HUES6 (cell line): ENCODE results near the gene SNORC.
"Not testable (repeated sequence)": the region's sequence is repeated elsewhere in the genome, so short reads cannot be mapped to it uniquely, and the experiment has no call there.

ENCODE experiments used
- H3K27ac ChIP-seq: 2 replicates; pipeline ENCODE4 v1.7.0; 2013; ENCODE audit warnings: low read depth, mild to moderate bottlenecking, low read length, inconsistent platforms
- H3K27me3 ChIP-seq: 2 replicates; pipeline ENCODE4 v1.6.1; 2013; ENCODE audit warnings: low read length; ENCODE audit not compliant: control insufficient read depth, insufficient read depth
- H3K36me3 ChIP-seq: 2 replicates; pipeline ENCODE4 v1.6.1; 2013; ENCODE audit warnings: low read length; ENCODE audit not compliant: control insufficient read depth, insufficient read depth
- H3K4me1 ChIP-seq: 2 replicates; pipeline ENCODE4 v1.6.1; 2013; ENCODE audit warnings: low read length; ENCODE audit not compliant: control insufficient read depth, insufficient read depth
- H3K4me3 ChIP-seq: 2 replicates; pipeline ENCODE4 v1.5.1; 2013; ENCODE audit warnings: low read depth, low read length
- H3K9ac ChIP-seq: one replicate; pipeline ENCODE4 v1.6.1; 2013; ENCODE audit warnings: mild to moderate bottlenecking, low read length
- H3K9me3 ChIP-seq: 2 replicates; pipeline ENCODE4 v1.6.1; 2013; ENCODE audit warnings: low read depth, low read length; ENCODE audit not compliant: control insufficient read depth, insufficient read depth

SNORC gene

GRCh38 chr2:232898592-232899543 is 28.8 kb downstream of the SNORC start:
- H3K4me3 ChIP-seq: no peak overlapping the region
- no peak overlapping the region for H3K27ac ChIP-seq
- H3K27me3 ChIP-seq: peaks cover 46% of the 10 kb centered on the region

GRCh38 chr2:232900811-232901735 is 31.0 kb downstream of the SNORC start:
- Histone ChIP-seq H3K9ac (peak overlapping the region; percentile 28), H3K4me3 (peak overlapping the region; percentile 37), H3K27me3 (peaks cover 46% of the 10 kb centered on the region), H3K27ac (no peak overlapping the region), H3K4me1 (peaks cover 21% of the 10 kb centered on the region), H3K36me3 (no peaks in the 10 kb centered on the region), H3K9me3 (no peaks in the 10 kb centered on the region; the same call in 1 of the 2 replicates)

More at GRCh38 chr2:232898592-232899543, 28.8 kb downstream of the SNORC start:
- Histone ChIP-seq H3K9ac (no peak overlapping the region), H3K4me1 (peaks cover 21% of the 10 kb centered on the region), H3K9me3 (no peaks in the 10 kb centered on the region), H3K36me3 (no peaks in the 10 kb centered on the region)

- Histone ChIP-seq H3K27ac (no peak overlapping the region), H3K4me1 (peaks cover 21% of the 10 kb centered on the region), H3K9ac (peak overlapping the region; percentile 39), H3K27me3 (peaks cover 46% of the 10 kb centered on the region), H3K36me3 (no peaks in the 10 kb centered on the region), H3K4me3 (0 out of 2 replicates have a peak overlapping the region, but pooled peaks have one; percentile 37), H3K9me3 (no peaks in the 10 kb centered on the region; the same call in 1 of the 2 replicates)
Observed at GRCh38 chr2:232901736-232902578, 31.9 kb downstream of the SNORC start.

GRCh38 chr2:232903989-232904388 is 33.9 kb downstream of the SNORC start:
- Histone ChIP-seq H3K4me1 (peaks cover 21% of the 10 kb centered on the region), H3K36me3 (no peaks in the 10 kb centered on the region), H3K9ac (no peak overlapping the region), H3K27me3 (peaks cover 40% of the 10 kb centered on the region), H3K27ac (no peak overlapping the region), H3K4me3 (no peak overlapping the region), H3K9me3 (no peaks in the 10 kb centered on the region; the same call in 1 of the 2 replicates)

GRCh38 chr2:232906867-232907717 is 37.0 kb downstream of the SNORC start:
- not testable (repeated sequence) for H3K9ac ChIP-seq, H3K27ac ChIP-seq, H3K36me3 ChIP-seq, H3K4me3 ChIP-seq, H3K4me1 ChIP-seq
- peaks cover 23% of the 10 kb centered on the region for H3K9me3 ChIP-seq
- H3K27me3 ChIP-seq: peaks cover 15% of the 10 kb centered on the region

- H3K4me3 ChIP-seq, H3K27ac ChIP-seq, H3K4me1 ChIP-seq, H3K27me3 ChIP-seq, H3K36me3 ChIP-seq, H3K9ac ChIP-seq: not testable (repeated sequence)
- peaks cover 23% of the 10 kb centered on the region for H3K9me3 ChIP-seq
Observed at GRCh38 chr2:232907718-232908085, 37.6 kb downstream of the SNORC start.

- no peak overlapping the region for H3K27ac ChIP-seq
- no peak overlapping the region for H3K9ac ChIP-seq
- H3K9me3 ChIP-seq: peaks cover 23% of the 10 kb centered on the region
- no peaks in the 10 kb centered on the region for H3K36me3 ChIP-seq
- no peaks in the 10 kb centered on the region; the same call in 1 of the 2 replicates for H3K27me3 ChIP-seq
- H3K4me1 ChIP-seq: no peaks in the 10 kb centered on the region
- no peak overlapping the region for H3K4me3 ChIP-seq
Observed at GRCh38 chr2:232908695-232909094, 38.6 kb downstream of the SNORC start.

- no peak overlapping the region for H3K9ac ChIP-seq
- no peak overlapping the region for H3K27ac ChIP-seq
- H3K9me3 ChIP-seq: peaks cover 23% of the 10 kb centered on the region
- no peaks in the 10 kb centered on the region for H3K27me3 ChIP-seq
- H3K4me3 ChIP-seq: no peak overlapping the region
- H3K4me1 ChIP-seq: no peaks in the 10 kb centered on the region
- no peaks in the 10 kb centered on the region for H3K36me3 ChIP-seq
Observed at GRCh38 chr2:232910376-232910775, 40.3 kb downstream of the SNORC start.

- H3K9ac ChIP-seq: no peak overlapping the region
- H3K27ac ChIP-seq: no peak overlapping the region
- no peaks in the 10 kb centered on the region for H3K27me3 ChIP-seq
- H3K9me3 ChIP-seq: peaks cover 23% of the 10 kb centered on the region
- H3K4me1 ChIP-seq: no peaks in the 10 kb centered on the region
- H3K36me3 ChIP-seq: no peaks in the 10 kb centered on the region
- H3K4me3 ChIP-seq: no peak overlapping the region
Observed at GRCh38 chr2:232911712-232912277, 41.7 kb downstream of the SNORC start.
